ENCODE results near the gene HELZ2. TPM values are rescaled to one million over a fixed set of nuclear protein-coding genes. Genes with fewer than 3 reads are reported as not detected.
"Not testable (repeated sequence)": the region's sequence is repeated elsewhere in the genome, so short reads cannot be mapped to it uniquely, and the experiment has no call there.

HELZ2 gene
- polyA plus RNA-seq, 6 donors from 2014 or later: 2.5 to 11.6 (median 9.3) TPM

- no peak overlapping the region for H3K4me3 Mint-ChIP-seq
- H3K36me3 Mint-ChIP-seq: peaks cover 6 to 7% of the 10 kb centered on the region in 2 donors
- peaks cover 14 to 19% (median 15%) of the 10 kb centered on the region in 3 donors for H3K4me1 Mint-ChIP-seq
- peak overlapping the region in 3 of 6 donors; percentile 36 to 70 (median 58) for H3K27ac Mint-ChIP-seq
- no peak for ATAC-seq (ENCODE audit: low read depth in 2 of 2)
- H3K27me3 Mint-ChIP-seq: no peaks in the 10 kb centered on the region
- DNase-seq: no peak
- peaks cover 0 to 2% (median 0%) of the 10 kb centered on the region in 7 donors for H3K9me3 Mint-ChIP-seq
Measured at GRCh38 chr20:63612276-63612931, 38.4 kb upstream of the HELZ2 start.

GRCh38 chr20:63611646-63612045, 37.6 kb upstream of the HELZ2 start:
- no peak for ATAC-seq (ENCODE audit: low read depth in 2 of 2)
- Mint-ChIP-seq H3K4me3 (no peak overlapping the region), H3K36me3 (peaks cover 6 to 7% of the 10 kb centered on the region in 2 donors), H3K27me3 (no peaks in the 10 kb centered on the region), H3K27ac (no peak overlapping the region), H3K9me3 (peaks cover 0 to 2% (median 0%) of the 10 kb centered on the region in 7 donors), H3K4me1 (peaks cover 14 to 18% (median 14%) of the 10 kb centered on the region in 3 donors)
- DNase-seq: no peak

- no peaks in the 10 kb centered on the region for H3K27me3 Mint-ChIP-seq
- H3K36me3 Mint-ChIP-seq: peaks cover 6 to 7% of the 10 kb centered on the region in 2 donors
- peaks cover 0 to 2% (median 0%) of the 10 kb centered on the region in 7 donors for H3K9me3 Mint-ChIP-seq
- ATAC-seq (ENCODE audit: low read depth in 2 of 2): no peak
- H3K4me1 Mint-ChIP-seq: peaks cover 9 to 21% (median 21%) of the 10 kb centered on the region in 3 donors
- H3K27ac Mint-ChIP-seq: no peak overlapping the region
- no peak for DNase-seq
- H3K4me3 Mint-ChIP-seq: no peak overlapping the region
Measured at GRCh38 chr20:63610581-63611435, 36.8 kb upstream of the HELZ2 start.

- DNase-seq: no peak
- Mint-ChIP-seq H3K27me3 (no peaks in the 10 kb centered on the region), H3K4me3 (peak overlapping the region in 1 of 8 donors; percentile 42), H3K9me3 (no peaks in the 10 kb centered on the region), H3K36me3 (peaks cover 0 to 8% of the 10 kb centered on the region in 2 donors), H3K4me1 (peaks cover 8 to 20% (median 15%) of the 10 kb centered on the region in 3 donors), H3K27ac (peak overlapping the region in 3 of 6 donors; percentile 15 to 83 (median 28))
- ATAC-seq (ENCODE audit: low read depth in 2 of 2): no peak
Measured at GRCh38 chr20:63606686-63607085, 32.6 kb upstream of the HELZ2 start.

GRCh38 chr20:63602321-63602720, 28.3 kb upstream of the HELZ2 start:
- H3K4me1 Mint-ChIP-seq: peaks cover 14 to 21% (median 20%) of the 10 kb centered on the region in 3 donors
- H3K27me3 Mint-ChIP-seq: no peaks in the 10 kb centered on the region
- H3K27ac Mint-ChIP-seq: peak overlapping the region in 3 of 6 donors; percentile 13 to 69 (median 27)
- no peak for DNase-seq
- H3K4me3 Mint-ChIP-seq: peak overlapping the region in 1 of 8 donors; percentile 53
- peaks cover 5 to 16% of the 10 kb centered on the region in 2 donors for H3K36me3 Mint-ChIP-seq
- ATAC-seq (ENCODE audit: low read depth in 2 of 2): peak; percentile 55 to 58
- no peaks in the 10 kb centered on the region for H3K9me3 Mint-ChIP-seq

- H3K9me3 Mint-ChIP-seq; H3K4me3 Mint-ChIP-seq; H3K27me3 Mint-ChIP-seq; ATAC-seq (ENCODE audit: low read depth in 2 of 2); DNase-seq: not testable (repeated sequence)
- Mint-ChIP-seq H3K4me1 (peaks cover 14 to 17% (median 16%) of the 10 kb centered on the region in 3 donors), H3K36me3 (peaks cover 5 to 16% of the 10 kb centered on the region in 2 donors), H3K27ac (peak overlapping the region in 1 of 6 donors; percentile 65)
Measured at GRCh38 chr20:63601679-63602078, 27.6 kb upstream of the HELZ2 start.

- H3K4me1 Mint-ChIP-seq: peaks cover 10 to 14% (median 12%) of the 10 kb centered on the region in 3 donors
- H3K9me3 Mint-ChIP-seq: no peaks in the 10 kb centered on the region
- H3K27me3 Mint-ChIP-seq: no peaks in the 10 kb centered on the region
- H3K4me3 Mint-ChIP-seq: peak overlapping the region in 1 of 8 donors; percentile 48
- peaks cover 5 to 16% of the 10 kb centered on the region in 2 donors for H3K36me3 Mint-ChIP-seq
- no peak for DNase-seq
- no peak for ATAC-seq (ENCODE audit: low read depth in 2 of 2)
- peak overlapping the region in 2 of 6 donors; percentile 27 to 82 for H3K27ac Mint-ChIP-seq
Measured at GRCh38 chr20:63599396-63600050, 25.5 kb upstream of the HELZ2 start.

- Mint-ChIP-seq H3K9me3 (no peaks in the 10 kb centered on the region), H3K27ac (peak overlapping the region in 2 of 6 donors; percentile 27 to 82), H3K4me3 (peak overlapping the region in 1 of 8 donors; percentile 40), H3K4me1 (peaks cover 10 to 14% (median 12%) of the 10 kb centered on the region in 3 donors), H3K27me3 (no peaks in the 10 kb centered on the region), H3K36me3 (peaks cover 5 to 16% of the 10 kb centered on the region in 2 donors)
- ATAC-seq (ENCODE audit: low read depth in 2 of 2) (no peak), DNase-seq (no peak)
Measured at GRCh38 chr20:63598479-63599395, 24.7 kb upstream of the HELZ2 start.

- Mint-ChIP-seq H3K27ac (peak overlapping the region in 2 of 6 donors; percentile 42 to 47), H3K4me1 (peaks cover 9 to 11% (median 10%) of the 10 kb centered on the region in 3 donors), H3K27me3 (no peaks in the 10 kb centered on the region), H3K9me3 (no peaks in the 10 kb centered on the region), H3K36me3 (peaks cover 5 to 20% of the 10 kb centered on the region in 2 donors), H3K4me3 (peak overlapping the region in 2 of 8 donors; percentile 40 to 56)
- ATAC-seq (ENCODE audit: low read depth in 2 of 2) (no peak), DNase-seq (no peak)
Measured at GRCh38 chr20:63597651-63598478, 23.8 kb upstream of the HELZ2 start.

- Mint-ChIP-seq H3K9me3 (no peaks in the 10 kb centered on the region), H3K4me1 (peaks cover 3 to 6% (median 5%) of the 10 kb centered on the region in 3 donors), H3K4me3 (no peak overlapping the region), H3K27ac (no peak overlapping the region), H3K36me3 (peaks cover 5 to 14% of the 10 kb centered on the region in 2 donors), H3K27me3 (no peaks in the 10 kb centered on the region)
- ATAC-seq (ENCODE audit: low read depth in 2 of 2) (no peak), DNase-seq (no peak)
Measured at GRCh38 chr20:63596423-63596822, 22.4 kb upstream of the HELZ2 start.

- Mint-ChIP-seq H3K27ac (no peak overlapping the region), H3K27me3 (no peaks in the 10 kb centered on the region), H3K9me3 (no peaks in the 10 kb centered on the region), H3K4me1 (peaks cover 3 to 6% (median 5%) of the 10 kb centered on the region in 3 donors), H3K4me3 (no peak overlapping the region), H3K36me3 (peaks cover 10 to 14% of the 10 kb centered on the region in 2 donors)
- ATAC-seq (ENCODE audit: low read depth in 2 of 2) (no peak), DNase-seq (no peak)
Measured at GRCh38 chr20:63595416-63596127, 21.5 kb upstream of the HELZ2 start.

Measured in naive B cell (primary cell).